Upper lobe of right lung (tissue), 1 donor: ENCODE data around the gene NRXN3. TPM values are rescaled to one million over a fixed set of nuclear protein-coding genes. Genes with fewer than 3 reads are reported as not detected.

ENCODE experiments used
- ATAC-seq: fragments of 200-7000 bp; cut with Tn5 transposase; one replicate; pipeline ENCODE4 v1.9.1; 2020; ENCODE audit warnings: mild to moderate bottlenecking, moderate library complexity
- DNase-seq: peaks from one replicate; pipeline ENCODE4 v3.0.0-alpha.2; 2020
- H3K27ac ChIP-seq: fragments of 200-600 bp; one replicate; pipeline ENCODE4 v1.8.0; 2022
- H3K27me3 ChIP-seq: fragments of 200-600 bp; one replicate; pipeline ENCODE4 v1.8.0; 2022; ENCODE audit warnings: mild to moderate bottlenecking
- H3K36me3 ChIP-seq: fragments of 200-600 bp; one replicate; pipeline ENCODE4 v1.8.0; 2022
- H3K4me1 ChIP-seq: fragments of 200-600 bp; one replicate; pipeline ENCODE4 v1.8.0; 2022
- H3K4me3 ChIP-seq: fragments of 200-600 bp; one replicate; pipeline ENCODE4 v1.8.0; 2022; ENCODE audit warnings: mild to moderate bottlenecking
- H3K9me3 ChIP-seq: fragments of 200-600 bp; one replicate; pipeline ENCODE4 v1.8.0; 2022
- CTCF ChIP-seq: fragments of 200-600 bp; IDR thresholded peaks from one replicate; pipeline ENCODE4 v1.8.0; 2022; ENCODE audit warnings: antibody characterized with exemption
- intact Hi-C: fragments of 100-400 bp; cut with DNase I; formaldehyde crosslinking; loops from one replicate; pipeline ENCODE4 v1.11.0; 2022
- total RNA-seq: library from RNA; stranded (reverse); fragmentation: NEBNext Ultra II Directional; extraction: Animal tissue kit (Norgen Biotek cat#: 25700); gene quantifications from one replicate; pipeline ENCODE4 v1.2.1, GENCODE V29; 2021
- donor health status: DM: no; HTN: yes; CAD: no; lungs with severe emphysema.

The NRXN3 gene
- total RNA-seq, 1 donor from 2014 or later: 10.0 TPM

- intact Hi-C loops: no loop called here
- Histone ChIP-seq H3K9me3 (no peaks in the 10 kb centered on the region), H3K36me3 (no peaks in the 10 kb centered on the region), H3K4me3 (no peak overlapping the region), H3K27me3 (no peaks in the 10 kb centered on the region), H3K4me1 (no peaks in the 10 kb centered on the region), H3K27ac (no peak overlapping the region)
- no peak for ATAC-seq
- no peak for DNase-seq
- no peak for TF ChIP-seq CTCF
Observed at GRCh38 chr14:78443834-78444233, 273.7 kb downstream of the NRXN3 start.

DNA sequence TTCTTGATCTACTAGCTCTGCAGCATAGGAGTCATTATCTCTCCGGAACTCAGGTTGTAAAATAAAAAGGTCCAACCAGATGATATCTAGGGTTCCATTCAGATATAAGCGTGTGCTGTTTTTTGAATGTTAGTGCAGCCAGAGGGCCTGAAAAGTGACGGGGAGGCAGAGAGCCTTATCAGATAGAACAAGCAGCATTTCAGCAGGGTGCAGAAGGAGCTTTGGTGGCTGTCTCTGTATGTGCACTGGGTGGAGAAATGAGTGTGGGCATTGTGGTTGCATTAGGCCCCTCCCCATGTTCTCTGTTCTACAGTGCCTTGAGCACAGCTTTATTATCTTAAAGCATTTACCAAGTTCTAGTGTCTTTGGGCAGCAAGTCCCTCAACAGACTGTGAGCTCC lies 275.1 kb downstream of the NRXN3 start:
- intact Hi-C loops: no loop called here
- Histone ChIP-seq H3K36me3 (no peaks in the 10 kb centered on the region), H3K27me3 (no peaks in the 10 kb centered on the region), H3K4me1 (no peaks in the 10 kb centered on the region), H3K27ac (no peak overlapping the region), H3K4me3 (no peak overlapping the region), H3K9me3 (no peaks in the 10 kb centered on the region)
- DNase-seq (no peak), ATAC-seq (no peak)
- TF ChIP-seq CTCF: no peak

DNA sequence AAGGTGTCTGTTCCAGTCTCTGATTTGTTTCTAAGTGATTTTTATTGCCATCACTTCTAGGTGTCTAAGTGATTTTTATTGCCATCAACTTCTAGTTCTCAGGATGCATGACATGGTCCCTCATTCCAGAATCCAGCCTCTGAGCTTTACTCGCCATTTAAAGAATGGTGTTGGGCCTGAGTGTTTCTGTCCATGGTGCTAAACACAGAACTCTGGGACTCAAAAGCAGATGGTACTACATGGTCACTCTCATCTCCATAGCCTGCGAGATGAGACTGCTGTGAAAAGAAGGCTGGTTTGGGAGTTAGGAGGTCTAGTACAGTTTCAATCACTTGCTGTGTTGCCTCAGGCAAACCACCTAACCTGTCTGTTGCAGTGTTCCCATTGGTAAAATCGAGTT lies 276.6 kb downstream of the NRXN3 start:
- no peak overlapping the region for H3K27ac ChIP-seq
- no peaks in the 10 kb centered on the region for H3K27me3 ChIP-seq
- TF ChIP-seq CTCF: no peak
- ATAC-seq (no peak), DNase-seq (no peak)
- no peaks in the 10 kb centered on the region for H3K36me3 ChIP-seq
- intact Hi-C loops: no loop called here
- no peaks in the 10 kb centered on the region for H3K4me1 ChIP-seq
- H3K9me3 ChIP-seq: no peaks in the 10 kb centered on the region
- no peak overlapping the region for H3K4me3 ChIP-seq

DNA sequence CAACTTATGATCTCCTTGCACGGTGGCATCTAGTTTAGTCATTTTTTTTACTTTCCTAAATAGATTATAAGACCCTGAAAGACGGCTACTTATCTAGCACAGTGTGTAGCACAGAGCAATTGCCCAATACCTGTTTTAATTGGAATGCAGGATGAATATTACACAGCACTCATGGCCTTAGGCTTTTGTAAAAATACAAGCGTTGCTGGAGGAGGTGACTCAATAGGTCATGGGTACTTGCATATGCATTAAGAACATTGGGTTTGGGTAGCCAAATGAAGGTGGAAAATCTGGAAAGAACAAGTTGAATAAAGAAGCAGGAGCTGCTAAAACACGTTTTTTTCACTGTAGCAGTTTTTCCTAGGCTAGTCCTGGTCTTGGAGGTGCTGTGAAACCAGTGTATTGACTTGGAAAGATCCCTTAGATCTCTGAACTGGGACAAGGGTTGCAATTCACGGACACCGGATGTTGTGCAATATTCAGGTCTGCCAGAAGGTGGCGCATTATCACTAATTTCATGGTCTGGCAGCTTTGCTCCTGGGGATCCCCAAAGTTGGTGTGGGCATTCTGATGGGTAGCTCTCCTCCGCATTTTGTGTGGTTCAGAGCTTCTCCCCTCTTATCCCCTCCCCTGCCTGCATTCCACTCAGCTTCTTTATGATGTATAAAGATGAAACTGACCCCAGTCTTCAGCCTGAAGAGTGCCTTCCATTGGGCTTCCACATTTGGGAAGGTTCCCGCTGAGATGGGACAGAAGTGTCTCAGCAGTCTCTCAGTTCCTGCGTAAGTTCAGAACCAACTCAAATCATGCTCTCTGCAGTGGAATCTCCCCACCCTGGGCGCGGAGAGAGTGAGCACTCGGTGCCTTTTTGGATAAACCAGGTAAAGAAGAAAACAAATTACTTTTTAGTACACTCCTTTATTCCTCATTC lies 278.3 kb downstream of the NRXN3 start:
- H3K36me3 ChIP-seq: no peaks in the 10 kb centered on the region
- intact Hi-C loops: no loop called here
- no peaks in the 10 kb centered on the region for H3K4me1 ChIP-seq
- no peaks in the 10 kb centered on the region for H3K9me3 ChIP-seq
- peak; percentile 64 for TF ChIP-seq CTCF
- H3K27ac ChIP-seq: no peak overlapping the region
- no peaks in the 10 kb centered on the region for H3K27me3 ChIP-seq
- no peak overlapping the region for H3K4me3 ChIP-seq
- no peak for DNase-seq
- peak; percentile 67 for ATAC-seq

DNA sequence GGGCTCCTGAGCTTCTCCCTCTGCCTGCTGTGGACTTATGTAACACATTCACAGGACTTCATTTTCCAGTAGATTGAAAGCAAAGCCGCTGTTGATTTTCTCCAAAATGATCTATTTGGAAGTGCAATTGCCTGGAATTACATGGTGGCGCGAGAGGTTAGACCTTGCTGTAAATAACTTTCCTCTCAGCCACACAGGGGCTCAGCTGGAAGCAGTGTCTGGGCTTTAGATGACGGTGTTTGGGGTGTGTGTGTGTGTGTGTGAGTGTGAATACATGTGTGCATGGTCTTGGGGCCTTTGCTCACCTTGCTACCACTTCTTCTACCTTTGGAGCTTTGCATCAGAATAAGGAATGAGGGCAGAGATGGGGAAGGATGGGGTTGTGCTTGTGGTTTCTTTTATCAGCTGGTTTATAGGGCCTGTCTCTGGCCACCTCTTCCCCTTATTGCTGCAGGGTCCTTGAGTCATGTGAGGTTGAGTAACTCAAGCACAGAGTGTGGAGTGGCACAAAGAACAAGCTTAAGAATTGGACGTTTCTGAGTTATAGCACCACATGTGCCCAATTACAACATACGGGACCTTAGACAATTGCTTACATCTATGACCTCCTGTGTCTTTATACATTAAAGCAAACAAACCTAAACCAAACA lies 280.6 kb downstream of the NRXN3 start:
- ATAC-seq (peak; percentile 77), DNase-seq (no peak)
- Histone ChIP-seq H3K4me3 (no peak overlapping the region), H3K27me3 (no peaks in the 10 kb centered on the region), H3K9me3 (no peaks in the 10 kb centered on the region), H3K27ac (no peak overlapping the region), H3K4me1 (no peaks in the 10 kb centered on the region), H3K36me3 (no peaks in the 10 kb centered on the region)
- intact Hi-C loops: no loop called here
- TF ChIP-seq CTCF: no peak
